Stimulated activated CD4-positive, alpha-beta T cell treated with anti-CD3 and anti-CD28 coated beads, TNF-alpha, amount 100 ng/mL, for 4 hours (primary cell): ENCODE measurements around the gene DHRS3.
"Not testable (repeated sequence)": the region's sequence is repeated elsewhere in the genome, so short reads cannot be mapped to it uniquely, and the experiment has no call there.

Source experiments
- DNase-seq, 3 experiments: peaks; one replicate each; pipeline ENCODE4 v3.0.0-alpha.2; 2020; ENCODE audit warnings: low read depth in 3 of 3

The DHRS3 gene

GRCh38 chr1:12617901-12618660, at the start of gene DHRS3:
Gene DHRS3, minus strand, starts transcription at chr1:12618210. Its CDS starts 862 bp downstream, at chr1:12617348.
- DNase-seq: peak in 2 of 3 experiments; percentile 32 to 40

DNA sequence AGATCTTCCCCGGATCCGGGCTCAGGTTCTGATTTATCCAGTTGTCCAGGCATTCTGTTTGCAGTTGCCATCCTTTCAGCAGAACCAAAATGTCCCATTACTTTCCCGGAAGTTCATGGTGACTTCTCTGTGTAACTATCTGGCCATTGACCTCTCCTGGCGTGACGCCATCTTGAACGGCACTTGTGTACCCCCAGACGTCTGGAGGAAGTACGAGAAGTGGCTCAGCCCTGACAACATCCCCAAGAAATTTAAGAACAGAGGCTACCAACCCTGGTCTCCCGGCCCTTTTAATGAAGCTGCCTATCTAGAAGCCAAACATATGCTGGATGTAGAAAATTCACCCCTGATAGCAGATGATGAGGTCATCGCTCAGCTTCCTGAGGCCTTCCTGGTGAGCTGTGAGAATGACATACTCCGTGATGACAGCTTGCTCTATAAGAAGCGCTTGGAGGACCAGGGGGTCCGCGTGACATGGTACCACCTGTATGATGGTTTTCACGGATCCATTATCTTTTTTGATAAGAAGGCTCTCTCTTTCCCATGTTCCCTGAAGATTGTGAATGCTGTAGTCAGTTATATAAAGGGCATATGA, 48.2 kb upstream of the DHRS3 start:
- DNase-seq: no peak

GRCh38 chr1:12665511-12665910, 47.5 kb upstream of the DHRS3 start:
- no peak for DNase-seq

- no peak for DNase-seq
These were observed 44.5 kb upstream of the DHRS3 start for GRCh38 chr1:12662556-12662955.

DNA sequence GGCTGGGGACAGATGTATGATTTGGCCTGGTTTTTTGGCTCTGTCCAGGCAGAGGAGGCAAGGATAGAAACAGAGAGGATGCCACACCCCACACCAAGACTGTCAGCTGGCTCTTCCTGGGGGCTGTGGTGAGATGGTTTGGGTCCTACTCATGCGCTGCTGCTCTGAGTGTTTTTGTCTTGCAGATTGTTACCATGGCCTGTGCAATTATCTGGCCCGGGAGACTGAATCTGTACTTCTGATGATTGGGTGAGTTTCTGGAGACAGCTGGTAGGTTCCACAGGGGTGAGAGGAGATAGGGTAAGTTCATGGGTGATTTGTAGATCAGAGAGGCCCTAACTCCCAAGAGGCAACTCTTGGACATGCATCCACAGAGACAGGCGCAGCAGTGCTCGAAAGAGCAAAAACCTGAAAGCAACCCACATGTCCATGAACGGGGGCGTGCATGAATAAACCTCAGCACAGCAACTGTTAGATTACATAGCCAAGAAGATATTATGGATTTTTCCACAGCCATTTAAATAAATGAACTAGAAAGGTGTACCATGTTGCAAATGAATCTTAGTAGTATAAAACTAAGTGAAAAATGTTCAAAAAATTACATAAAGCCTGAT, 43.7 kb upstream of the DHRS3 start:
- no peak for DNase-seq

DNA sequence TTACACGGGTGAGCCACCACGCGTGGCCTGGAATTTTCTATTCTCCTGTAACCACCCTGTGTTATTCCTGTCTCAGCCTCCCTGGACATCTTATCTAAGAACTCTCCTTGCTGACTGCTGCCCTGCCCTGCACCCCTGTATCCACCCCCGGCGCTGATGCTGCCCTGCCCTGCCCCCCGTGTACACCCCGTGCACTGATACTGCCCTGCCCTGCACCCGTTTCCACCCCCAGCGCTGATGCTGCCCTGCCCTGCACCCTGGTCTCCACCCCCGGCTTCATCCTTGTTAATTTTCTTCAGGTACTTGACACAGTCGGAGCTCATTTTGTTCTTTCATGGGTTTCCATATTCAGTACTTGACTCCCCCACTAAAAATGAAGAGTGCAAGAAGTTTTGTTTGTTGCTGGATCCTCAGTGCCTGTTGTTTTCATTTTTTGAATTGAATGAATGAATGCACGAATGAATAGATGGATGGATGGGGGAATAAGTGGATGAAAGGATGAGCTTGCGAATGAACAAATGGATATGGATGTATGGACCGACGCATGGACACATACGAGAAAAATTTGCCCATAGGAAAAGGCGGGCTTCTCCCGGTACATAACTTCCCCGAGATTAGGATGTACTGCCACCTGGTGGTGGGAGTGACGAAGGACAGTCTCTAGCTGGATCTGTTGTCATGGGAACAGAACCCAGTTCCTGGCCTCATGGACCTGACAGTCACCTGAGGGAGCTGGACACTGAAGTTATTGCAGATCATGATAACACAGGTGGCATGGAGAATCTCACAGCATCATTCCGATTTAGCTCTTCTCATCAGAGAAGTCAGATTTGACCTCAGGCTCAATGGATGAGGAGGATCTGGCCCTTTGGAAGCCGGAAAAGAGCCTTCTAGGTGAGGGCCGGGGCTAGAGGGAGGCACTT, 40.8 kb upstream of the DHRS3 start:
- peak; percentile 33 to 60 (median 41) for DNase-seq

GRCh38 chr1:12657885-12658512, 40.0 kb upstream of the DHRS3 start:
- DNase-seq: not testable (repeated sequence)

GRCh38 chr1:12657060-12657884, 39.3 kb upstream of the DHRS3 start:
- DNase-seq: no peak

- no peak for DNase-seq
These were observed 38.6 kb upstream of the DHRS3 start for GRCh38 chr1:12656575-12656974.

DNA sequence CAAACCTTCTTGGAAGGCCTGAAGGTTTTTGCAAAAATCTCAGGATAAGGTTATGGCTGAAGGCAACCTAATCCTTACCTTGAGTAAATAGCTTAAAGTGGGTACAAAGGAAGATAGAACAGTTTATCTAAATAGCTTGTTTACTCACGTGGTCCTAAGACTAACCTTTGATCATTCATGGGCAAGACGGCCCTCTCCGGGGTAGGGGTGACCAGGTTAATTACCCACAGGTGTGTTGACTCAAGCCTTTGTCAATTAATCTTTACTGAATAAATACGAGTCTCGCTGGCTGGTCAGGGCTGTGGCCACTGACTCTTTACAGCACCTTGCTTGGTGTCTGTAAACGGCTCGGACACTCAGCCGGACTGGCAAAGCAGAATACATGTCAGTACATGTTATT, 36.6 kb upstream of the DHRS3 start:
- no peak for DNase-seq

- DNase-seq: no peak
These were observed 36.1 kb upstream of the DHRS3 start for GRCh38 chr1:12654004-12654567.

DNA sequence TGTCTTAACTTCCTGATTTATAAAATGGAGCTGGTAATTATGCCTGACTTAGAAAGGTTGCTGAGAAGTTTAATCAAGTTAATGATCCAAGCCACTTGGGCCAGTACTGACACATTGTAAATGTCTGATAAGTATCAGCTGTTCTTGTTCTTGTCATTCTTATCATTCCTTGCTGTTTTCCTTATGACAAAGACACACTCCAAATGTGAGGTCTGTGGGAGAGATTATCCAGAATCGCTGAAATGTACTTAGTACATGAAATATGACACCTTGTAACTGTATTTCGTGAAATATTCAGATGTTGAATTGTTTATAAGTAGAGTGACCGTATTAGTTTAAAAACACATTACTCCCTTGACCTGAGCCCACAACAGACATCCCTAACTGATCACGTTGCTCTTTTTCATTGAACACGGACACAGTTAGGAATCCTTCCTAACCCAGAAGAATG, 32.0 kb upstream of the DHRS3 start:
- no peak for DNase-seq

GRCh38 chr1:12648741-12649140, 30.7 kb upstream of the DHRS3 start:
- no peak for DNase-seq

GRCh38 chr1:12645401-12645800, 27.4 kb upstream of the DHRS3 start:
- not testable (repeated sequence) for DNase-seq

GRCh38 chr1:12644829-12645228, 26.8 kb upstream of the DHRS3 start:
- DNase-seq: no peak

DNA sequence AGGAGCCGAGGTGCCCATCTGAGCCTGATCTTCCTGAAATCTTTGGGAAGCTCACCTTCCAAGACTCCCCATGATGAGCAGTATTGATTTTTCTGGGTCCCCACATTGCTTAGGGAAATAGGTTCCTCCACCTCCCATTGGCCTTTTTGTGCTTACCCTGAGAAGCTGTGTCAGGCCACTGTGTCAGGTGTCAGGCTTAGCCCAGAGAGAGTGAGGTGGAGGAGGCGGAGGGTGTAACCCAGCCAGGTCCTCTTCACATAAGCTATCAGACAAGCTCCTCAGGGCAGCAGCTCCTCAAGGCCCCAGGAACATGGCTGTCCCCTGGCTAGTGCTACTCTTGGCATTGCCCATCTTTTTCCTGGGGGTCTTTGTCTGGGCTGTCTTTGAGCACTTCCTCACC, 26.2 kb upstream of the DHRS3 start:
- DNase-seq: no peak

DNA sequence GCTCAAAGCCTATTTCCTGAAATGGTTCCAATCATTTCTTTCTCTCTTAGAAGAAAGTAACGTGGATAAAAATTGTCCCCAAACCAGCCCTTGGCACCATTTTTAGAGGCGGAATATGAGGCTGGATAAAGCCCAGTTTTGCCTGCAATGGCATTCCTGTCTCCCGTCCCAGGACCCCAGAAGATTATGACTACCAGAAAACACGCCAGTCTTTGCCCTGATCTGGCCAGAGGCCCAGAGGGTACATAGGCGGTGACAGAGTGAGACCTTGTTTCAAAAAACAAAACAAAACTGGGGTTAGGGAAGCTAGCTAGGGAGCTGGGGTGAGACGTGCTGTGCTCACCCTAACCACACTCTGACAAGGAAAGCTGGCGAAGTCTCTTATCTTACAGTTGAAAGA, 25.8 kb upstream of the DHRS3 start, which contains the start of gene AADACL4:
TSS of gene AADACL4 (plus strand) at position 301 of the 400 bp plus-strand sequence. CDS start 462 bp downstream, outside the sequence.
- no peak for DNase-seq

DNA sequence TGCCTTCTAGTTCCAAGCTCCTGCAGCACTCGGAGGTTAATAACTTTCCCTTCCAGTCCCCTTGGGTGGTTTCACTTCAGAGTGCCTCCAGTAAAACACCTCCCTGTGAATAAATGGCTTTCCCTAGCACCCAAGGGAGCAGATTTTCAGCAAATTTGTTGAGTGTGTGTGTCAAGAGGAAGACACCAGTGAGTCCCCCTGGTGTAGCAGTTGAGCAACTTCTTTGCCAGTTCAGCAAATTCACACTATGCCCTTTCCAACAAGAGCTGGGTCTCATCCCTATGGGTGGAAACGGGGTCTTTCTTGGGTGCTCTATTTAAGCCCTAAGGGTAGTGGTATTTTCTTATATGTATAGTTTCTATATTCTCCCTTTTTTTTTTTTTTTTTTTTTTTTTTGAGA, 25.1 kb upstream of the DHRS3 start:
- DNase-seq: no peak

DNA sequence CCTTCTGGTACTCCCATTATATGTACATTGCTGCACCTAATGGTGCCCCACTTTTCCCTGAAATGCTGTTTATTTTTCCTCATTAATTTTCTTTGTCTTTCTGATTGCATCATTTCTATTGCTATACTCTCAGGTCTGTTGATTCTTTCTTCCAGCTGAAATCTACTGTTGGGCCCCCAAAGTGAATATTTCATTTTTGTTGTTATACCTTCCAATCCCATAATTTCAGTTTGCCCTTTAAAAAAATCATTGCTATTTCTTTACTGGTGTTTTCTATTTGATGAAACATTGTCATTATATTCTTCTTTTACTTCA, 22.9 kb upstream of the DHRS3 start:
- DNase-seq: no peak
